ENCODE measurements around the gene ICOSLG. TPM values are rescaled to one million over a fixed set of nuclear protein-coding genes. Genes with fewer than 3 reads are reported as not detected.
"Not testable (repeated sequence)": the region's sequence is repeated elsewhere in the genome, so short reads cannot be mapped to it uniquely, and the experiment has no call there.

The ICOSLG gene
- polyA plus RNA-seq, 1 experiment: 1.3 TPM

- CTCF ChIA-PET; DNase-seq (ENCODE audit: low read depth): not testable (repeated sequence)
These were observed 390 bp downstream of the ICOSLG start for GRCh38 chr21:44240353-44240752.

GRCh38 chr21:44229561-44229960 lies 11.2 kb downstream of the ICOSLG start:
- H3K36me3 ChIP-seq (ENCODE audit: control insufficient read depth, insufficient read depth, low read length); DNase-seq (ENCODE audit: low read depth); CTCF ChIA-PET; H3K4me3 ChIP-seq (ENCODE audit: low read depth, low read length); H3K27me3 ChIP-seq (ENCODE audit: control insufficient read depth, insufficient read depth, low read length); POLR2A ChIA-PET: not testable (repeated sequence)

More at GRCh38 chr21:44240353-44240752, 390 bp downstream of the ICOSLG start:
- H3K36me3 ChIP-seq (ENCODE audit: control insufficient read depth, insufficient read depth, low read length); POLR2A ChIA-PET; H3K4me3 ChIP-seq (ENCODE audit: low read depth, low read length); H3K27me3 ChIP-seq (ENCODE audit: control insufficient read depth, insufficient read depth, low read length): not testable (repeated sequence)

- H3K27me3 ChIP-seq (ENCODE audit: control insufficient read depth, insufficient read depth, low read length); POLR2A ChIA-PET: not testable (repeated sequence)
These were observed 12.6 kb downstream of the ICOSLG start for GRCh38 chr21:44228109-44228508.

GRCh38 chr21:44227614-44228013 lies 13.1 kb downstream of the ICOSLG start:
- CTCF ChIA-PET; POLR2A ChIA-PET; H3K27me3 ChIP-seq (ENCODE audit: control insufficient read depth, insufficient read depth, low read length); H3K36me3 ChIP-seq (ENCODE audit: control insufficient read depth, insufficient read depth, low read length); H3K4me3 ChIP-seq (ENCODE audit: low read depth, low read length); DNase-seq (ENCODE audit: low read depth): not testable (repeated sequence)

More at GRCh38 chr21:44228109-44228508, 12.6 kb downstream of the ICOSLG start:
- CTCF ChIA-PET; H3K36me3 ChIP-seq (ENCODE audit: control insufficient read depth, insufficient read depth, low read length); H3K4me3 ChIP-seq (ENCODE audit: low read depth, low read length); DNase-seq (ENCODE audit: low read depth): not testable (repeated sequence)

- H3K36me3 ChIP-seq (ENCODE audit: control insufficient read depth, insufficient read depth, low read length); POLR2A ChIA-PET; H3K27me3 ChIP-seq (ENCODE audit: control insufficient read depth, insufficient read depth, low read length); CTCF ChIA-PET; H3K4me3 ChIP-seq (ENCODE audit: low read depth, low read length); DNase-seq (ENCODE audit: low read depth): not testable (repeated sequence)
These were observed 15.1 kb downstream of the ICOSLG start for GRCh38 chr21:44225605-44226004.

- H3K27me3 ChIP-seq (ENCODE audit: control insufficient read depth, insufficient read depth, low read length); H3K4me3 ChIP-seq (ENCODE audit: low read depth, low read length); POLR2A ChIA-PET; CTCF ChIA-PET; DNase-seq (ENCODE audit: low read depth); H3K36me3 ChIP-seq (ENCODE audit: control insufficient read depth, insufficient read depth, low read length): not testable (repeated sequence)
These were observed 17.4 kb downstream of the ICOSLG start for GRCh38 chr21:44223334-44223733.

- H3K27me3 ChIP-seq (ENCODE audit: control insufficient read depth, insufficient read depth, low read length); POLR2A ChIA-PET; CTCF ChIA-PET: not testable (repeated sequence)
These were observed 20.1 kb downstream of the ICOSLG start for GRCh38 chr21:44220674-44221073.

GRCh38 chr21:44218461-44218860 lies 22.3 kb downstream of the ICOSLG start:
- H3K36me3 ChIP-seq (ENCODE audit: control insufficient read depth, insufficient read depth, low read length); POLR2A ChIA-PET; CTCF ChIA-PET; H3K27me3 ChIP-seq (ENCODE audit: control insufficient read depth, insufficient read depth, low read length); DNase-seq (ENCODE audit: low read depth); H3K4me3 ChIP-seq (ENCODE audit: low read depth, low read length): not testable (repeated sequence)

More at GRCh38 chr21:44220674-44221073, 20.1 kb downstream of the ICOSLG start:
- not testable (repeated sequence) for H3K4me3 ChIP-seq (ENCODE audit: low read depth, low read length); DNase-seq (ENCODE audit: low read depth); H3K36me3 ChIP-seq (ENCODE audit: control insufficient read depth, insufficient read depth, low read length)

GRCh38 chr21:44211978-44212377 lies 28.8 kb downstream of the ICOSLG start:
- POLR2A ChIA-PET; H3K36me3 ChIP-seq (ENCODE audit: control insufficient read depth, insufficient read depth, low read length); CTCF ChIA-PET; H3K27me3 ChIP-seq (ENCODE audit: control insufficient read depth, insufficient read depth, low read length); H3K4me3 ChIP-seq (ENCODE audit: low read depth, low read length); DNase-seq (ENCODE audit: low read depth): not testable (repeated sequence)

GRCh38 chr21:44211574-44211973 lies 29.2 kb downstream of the ICOSLG start:
- POLR2A ChIA-PET; CTCF ChIA-PET; H3K4me3 ChIP-seq (ENCODE audit: low read depth, low read length); H3K27me3 ChIP-seq (ENCODE audit: control insufficient read depth, insufficient read depth, low read length); H3K36me3 ChIP-seq (ENCODE audit: control insufficient read depth, insufficient read depth, low read length); DNase-seq (ENCODE audit: low read depth): not testable (repeated sequence)

- DNase-seq (ENCODE audit: low read depth); CTCF ChIA-PET; H3K4me3 ChIP-seq (ENCODE audit: low read depth, low read length); H3K36me3 ChIP-seq (ENCODE audit: control insufficient read depth, insufficient read depth, low read length); POLR2A ChIA-PET; H3K27me3 ChIP-seq (ENCODE audit: control insufficient read depth, insufficient read depth, low read length): not testable (repeated sequence)
These were observed 32.7 kb downstream of the ICOSLG start for GRCh38 chr21:44207860-44208646.

- H3K27me3 ChIP-seq (ENCODE audit: control insufficient read depth, insufficient read depth, low read length); H3K36me3 ChIP-seq (ENCODE audit: control insufficient read depth, insufficient read depth, low read length); CTCF ChIA-PET; H3K4me3 ChIP-seq (ENCODE audit: low read depth, low read length); POLR2A ChIA-PET; DNase-seq (ENCODE audit: low read depth): not testable (repeated sequence)
These were observed 33.8 kb downstream of the ICOSLG start for GRCh38 chr21:44206698-44207676.

- DNase-seq (ENCODE audit: low read depth); H3K27me3 ChIP-seq (ENCODE audit: control insufficient read depth, insufficient read depth, low read length); POLR2A ChIA-PET; H3K36me3 ChIP-seq (ENCODE audit: control insufficient read depth, insufficient read depth, low read length); CTCF ChIA-PET; H3K4me3 ChIP-seq (ENCODE audit: low read depth, low read length): not testable (repeated sequence)
These were observed 34.6 kb downstream of the ICOSLG start for GRCh38 chr21:44206187-44206586.

All from BJ (cell line).